ENCODE results near the gene MAP4K4.

DNA sequence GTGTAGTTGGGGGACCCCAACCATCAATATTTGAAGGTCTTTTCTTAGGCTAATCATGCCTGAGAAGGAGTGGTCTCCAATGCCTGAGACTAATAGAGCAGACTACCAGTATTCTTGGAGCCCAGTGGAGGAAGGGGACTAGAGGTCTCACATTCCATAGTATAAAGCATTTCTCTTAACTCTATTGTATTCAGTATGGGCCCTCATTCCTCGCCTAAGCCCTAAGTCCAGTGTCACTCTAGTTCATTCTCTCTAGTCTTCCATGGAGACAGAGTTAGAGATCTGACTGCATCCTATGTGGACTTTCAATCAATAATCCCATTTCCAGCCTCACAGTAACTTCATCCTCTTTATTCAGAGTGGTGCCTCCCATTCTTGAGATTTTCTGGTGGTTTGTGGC, 29.7 kb upstream of the MAP4K4 start:
- TF ChIP-seq TCF7L2 (IDR thresholded peaks at IDR 0.05; ENCODE audit: low read depth, low read length), result no peak
- TF ChIP-seq ZBTB7B (CRISPR knock-in tag; IDR thresholded peaks at IDR 0.05), result no peak
- TF ChIP-seq, protein P1, sequence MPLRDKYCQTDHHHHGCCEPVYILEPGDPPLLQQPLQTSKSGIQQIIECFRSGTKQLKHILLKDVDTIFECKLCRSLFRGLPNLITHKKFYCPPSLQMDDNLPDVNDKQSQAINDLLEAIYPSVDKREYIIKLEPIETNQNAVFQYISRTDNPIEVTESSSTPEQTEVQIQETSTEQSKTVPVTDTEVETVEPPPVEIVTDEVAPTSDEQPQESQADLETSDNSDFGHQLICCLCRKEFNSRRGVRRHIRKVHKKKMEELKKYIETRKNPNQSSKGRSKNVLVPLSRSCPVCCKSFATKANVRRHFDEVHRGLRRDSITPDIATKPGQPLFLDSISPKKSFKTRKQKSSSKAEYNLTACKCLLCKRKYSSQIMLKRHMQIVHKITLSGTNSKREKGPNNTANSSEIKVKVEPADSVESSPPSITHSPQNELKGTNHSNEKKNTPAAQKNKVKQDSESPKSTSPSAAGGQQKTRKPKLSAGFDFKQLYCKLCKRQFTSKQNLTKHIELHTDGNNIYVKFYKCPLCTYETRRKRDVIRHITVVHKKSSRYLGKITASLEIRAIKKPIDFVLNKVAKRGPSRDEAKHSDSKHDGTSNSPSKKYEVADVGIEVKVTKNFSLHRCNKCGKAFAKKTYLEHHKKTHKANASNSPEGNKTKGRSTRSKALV (CRISPR knock-in tag; IDR thresholded peaks at IDR 0.05), result no peak
- no peak for TF ChIP-seq POLR2AphosphoS2 (IDR thresholded peaks at IDR 0.05; ENCODE audit: low read depth, low read length)
- TF ChIP-seq AGO1 (IDR thresholded peaks at IDR 0.05; ENCODE audit: low read depth, low read length, poor library complexity, severe bottlenecking), result no peak
- TF ChIP-seq, protein P2, sequence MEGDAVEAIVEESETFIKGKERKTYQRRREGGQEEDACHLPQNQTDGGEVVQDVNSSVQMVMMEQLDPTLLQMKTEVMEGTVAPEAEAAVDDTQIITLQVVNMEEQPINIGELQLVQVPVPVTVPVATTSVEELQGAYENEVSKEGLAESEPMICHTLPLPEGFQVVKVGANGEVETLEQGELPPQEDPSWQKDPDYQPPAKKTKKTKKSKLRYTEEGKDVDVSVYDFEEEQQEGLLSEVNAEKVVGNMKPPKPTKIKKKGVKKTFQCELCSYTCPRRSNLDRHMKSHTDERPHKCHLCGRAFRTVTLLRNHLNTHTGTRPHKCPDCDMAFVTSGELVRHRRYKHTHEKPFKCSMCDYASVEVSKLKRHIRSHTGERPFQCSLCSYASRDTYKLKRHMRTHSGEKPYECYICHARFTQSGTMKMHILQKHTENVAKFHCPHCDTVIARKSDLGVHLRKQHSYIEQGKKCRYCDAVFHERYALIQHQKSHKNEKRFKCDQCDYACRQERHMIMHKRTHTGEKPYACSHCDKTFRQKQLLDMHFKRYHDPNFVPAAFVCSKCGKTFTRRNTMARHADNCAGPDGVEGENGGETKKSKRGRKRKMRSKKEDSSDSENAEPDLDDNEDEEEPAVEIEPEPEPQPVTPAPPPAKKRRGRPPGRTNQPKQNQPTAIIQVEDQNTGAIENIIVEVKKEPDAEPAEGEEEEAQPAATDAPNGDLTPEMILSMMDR (CRISPR knock-in tag; IDR thresholded peaks at IDR 0.05), result no peak
- TF ChIP-seq NFIB (CRISPR knock-in tag; IDR thresholded peaks at IDR 0.05; ENCODE audit: borderline replicate concordance), result no peak
- TF ChIP-seq RBAK (CRISPR knock-in tag; IDR thresholded peaks at IDR 0.05), result no peak
- TF ChIP-seq MTA3 (CRISPR knock-in tag; IDR thresholded peaks at IDR 0.05), result no peak
- no peak for TF ChIP-seq NR2C2 (CRISPR knock-in tag; IDR thresholded peaks at IDR 0.05; ENCODE audit: borderline replicate concordance)
- TF ChIP-seq, protein P3, sequence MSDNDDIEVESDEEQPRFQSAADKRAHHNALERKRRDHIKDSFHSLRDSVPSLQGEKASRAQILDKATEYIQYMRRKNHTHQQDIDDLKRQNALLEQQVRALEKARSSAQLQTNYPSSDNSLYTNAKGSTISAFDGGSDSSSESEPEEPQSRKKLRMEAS (IDR thresholded peaks at IDR 0.05), result no peak
